K562 (cell line): ENCODE measurements around the gene FBXO44. TPM values are rescaled to one million over a fixed set of nuclear protein-coding genes. Genes with fewer than 3 reads are reported as not detected.

Experiments used
- ATAC-seq: fragments of 200-7000 bp; cut with Tn5 transposase; 3 replicates; pipeline ENCODE4 v1.9.1; 2020; ENCODE audit warnings: moderate library complexity
- BruUV-seq: library from RNA; stranded (reverse); fragments of 400-500 nt; replicated peaks from 2 replicates; lab custom pipeline; 2021; lab: Mats Ljungman, UMichigan
- CTCF ChIA-PET: fragments of 300-600 bp; formaldehyde crosslinking; extraction: SDS; loops from one replicate; lab custom pipeline; 2021; ENCODE audit warnings: low intra/inter-chr PET ratio; lab: Yijun Ruan, JAX
- POLR2A ChIA-PET: fragments of 300-600, 350-650 bp; sonication (Branson Sonifier 250); formaldehyde crosslinking; extraction: SDS; loops from one replicate; lab custom pipeline; 2021; ENCODE audit warnings: antibody characterized with exemption, inconsistent platforms; lab: Yijun Ruan, JAX
- DNase-seq, 4 experiments: peaks; one replicate each; pipeline versions ENCODE4 v3.0.0 to v3.0.0-alpha.2; 2011 to 2018; ENCODE audit warnings: low spot score in 3 of 4, mixed read lengths in 3 of 4; ENCODE audit errors: extremely low read depth in 1 of 4
- FAIRE-seq: peaks from 2 replicates; lab custom pipeline; 2011; peaks lifted over from hg19 to GRCh38; lab: Jason Lieb, UNC
- H2AFZ ChIP-seq: 2 replicates; pipeline ENCODE4 v1.6.0; 2011; ENCODE audit warnings: low read depth, low read length, control low read depth, inconsistent platforms
- H3K27ac ChIP-seq: fragments of 200-600 bp; 3 replicates; pipeline ENCODE4 v1.8.0; 2011; ENCODE audit warnings: low read depth, mild to moderate bottlenecking, control low read depth, inconsistent platforms, low read length, moderate library complexity, mixed read lengths; ENCODE audit errors: extremely low read depth
- H3K27me3 ChIP-seq, 2 experiments: fragments of 300-600 bp in 1 of 2; 2 replicates in 1 of 2; 3 replicates in 1 of 2; pipeline versions ENCODE4 v1.6.0 to v1.8.0; 2011; ENCODE audit warnings: inconsistent platforms in 2 of 2, low read length in 2 of 2, mild to moderate bottlenecking in 1 of 2, mixed read lengths in 1 of 2, moderate library complexity in 1 of 2; ENCODE audit not compliant: control insufficient read depth in 2 of 2, insufficient read depth in 2 of 2
- H3K36me3 ChIP-seq: fragments of 300-600 bp; 3 replicates; pipeline ENCODE4 v1.8.0; 2011; ENCODE audit warnings: mild to moderate bottlenecking, low read length, inconsistent platforms; ENCODE audit not compliant: control insufficient read depth, insufficient read depth
- H3K4me1 ChIP-seq, 2 experiments: fragments of 200-600 bp in 1 of 2; replicated peaks in 1 of 2; 2 replicates in 1 of 2; 3 replicates in 1 of 2; pipeline versions ENCODE4 v1.5.1 to v1.8.0; 2011; ENCODE audit warnings: inconsistent platforms in 2 of 2, low read length in 2 of 2, mild to moderate bottlenecking in 1 of 2, mixed read lengths in 1 of 2, moderate library complexity in 1 of 2; ENCODE audit not compliant: control insufficient read depth in 2 of 2, insufficient read depth in 2 of 2
- H3K4me2 ChIP-seq: 2 replicates; pipeline ENCODE4 v1.6.1; 2011; ENCODE audit warnings: low read length, control low read depth, inconsistent platforms, mixed read lengths; ENCODE audit not compliant: insufficient read depth
- H3K4me3 ChIP-seq: fragments of 200-600 bp; sonication (generic), shearing (Covaris generic); 2 replicates; pipeline ENCODE4 v1.5.1; 2016; ENCODE audit warnings: control low read depth, inconsistent platforms
- H3K79me2 ChIP-seq: fragments of 200-600 bp; 3 replicates; pipeline ENCODE4 v1.8.0; 2011; ENCODE audit warnings: low read length, inconsistent platforms; ENCODE audit not compliant: control insufficient read depth, insufficient read depth
- H3K9ac ChIP-seq, 2 experiments: 2 replicates each; pipeline versions ENCODE4 v1.6.0 to v1.6.1; 2011; ENCODE audit warnings: low read depth in 2 of 2, low read length in 2 of 2, control low read depth in 1 of 2, inconsistent platforms in 1 of 2, mild to moderate bottlenecking in 1 of 2, mixed read lengths in 1 of 2; ENCODE audit not compliant: insufficient read depth in 1 of 2
- H3K9me1 ChIP-seq: one replicate; pipeline ENCODE4 v1.6.0; 2011; ENCODE audit warnings: inconsistent platforms, mild to moderate bottlenecking, low read length, moderate library complexity; ENCODE audit not compliant: control insufficient read depth, insufficient read depth
- H3K9me3 ChIP-seq: replicated peaks from 2 replicates; pipeline ENCODE4 v1.5.1; 2011; ENCODE audit warnings: low read depth, low read length, inconsistent platforms; ENCODE audit not compliant: control insufficient read depth, insufficient read depth
- H4K20me1 ChIP-seq: replicated peaks from 2 replicates; pipeline ENCODE4 v1.6.1; 2011; ENCODE audit warnings: low read length, inconsistent platforms, mixed read lengths; ENCODE audit not compliant: control insufficient read depth, insufficient read depth
- LARP7 ChIP-seq: fragments of 450-650 bp; IDR thresholded peaks from 2 replicates; pipeline ENCODE4 v1.6.1; 2016
- MAZ ChIP-seq, 2 experiments: fragments of 450-650 bp in 1 of 2; sonication (generic) in 1 of 2; formaldehyde crosslinking; IDR thresholded peaks in 1 of 2; conservative IDR thresholded peaks in 1 of 2; 2 replicates each; pipeline versions ENCODE4 v1.4.0 to v1.5.0; 2020; ENCODE audit warnings: mild to moderate bottlenecking in 1 of 2, missing genetic modification reagents in 1 of 2
- PTRF ChIP-seq: fragments of 450-650 bp; IDR thresholded peaks from 2 replicates; pipeline ENCODE4 v1.6.1; 2016; ENCODE audit warnings: mild to moderate bottlenecking, missing genetic modification characterization, missing compliant biosample characterization
- RBM25 ChIP-seq: fragments of 200-400 bp; formaldehyde crosslinking; IDR thresholded peaks from 2 replicates; pipeline ENCODE4 v1.6.1; 2018; ENCODE audit warnings: low read length, low read depth, moderate library complexity; ENCODE audit not compliant: severe bottlenecking
- RHOXF2B ChIP-seq: fragments of 250-450 bp; sonication (Bioruptor Pico); conservative IDR thresholded peaks from 2 replicates; pipeline ENCODE4 v1.5.1; 2021
- TEAD1 ChIP-seq, 2 experiments: fragments of 450-650 bp in 1 of 2; sonication (generic) in 1 of 2; formaldehyde crosslinking; IDR thresholded peaks; 2 replicates each; pipeline versions ENCODE4 v1.4.0 to v1.8.0; 2020 to 2022; ENCODE audit warnings: mild to moderate bottlenecking in 2 of 2, missing genetic modification reagents in 1 of 2
- TEAD4 ChIP-seq, 2 experiments: sonication (generic) in 1 of 2; formaldehyde crosslinking in 1 of 2; IDR thresholded peaks; 2 replicates each; pipeline versions ENCODE4 v1.6.1 to v1.8.0; 2012 to 2022; ENCODE audit warnings: borderline replicate concordance in 1 of 2, inconsistent platforms in 1 of 2, low read length in 1 of 2, mild to moderate bottlenecking in 1 of 2, missing genetic modification reagents in 1 of 2
- XRCC5 ChIP-seq: fragments of 200-400 bp; formaldehyde crosslinking; IDR thresholded peaks from 2 replicates; pipeline ENCODE4 v1.6.1; 2017; ENCODE audit warnings: low read depth, mild to moderate bottlenecking, low read length
- YY1 ChIP-seq, 3 experiments: IDR thresholded peaks; 2 replicates each; pipeline ENCODE4 v1.6.1; 2011; ENCODE audit warnings: low read length in 2 of 3, mild to moderate bottlenecking in 2 of 3, moderate library complexity in 2 of 3, borderline replicate concordance in 1 of 3, control low read depth in 1 of 3, low read depth in 1 of 3; ENCODE audit not compliant: insufficient read depth in 3 of 3, insufficient replicate concordance in 2 of 3, control insufficient read depth in 1 of 3, insufficient read length in 1 of 3; ENCODE audit errors: extremely low read depth in 1 of 3
- ZNF696 ChIP-seq: fragments of 250-450 bp; sonication (Bioruptor Pico); conservative IDR thresholded peaks from 2 replicates; pipeline ENCODE4 v1.4.0; 2020; ENCODE audit warnings: mild to moderate bottlenecking, moderate library complexity
- WGBS: fragments of 100-300 bp; shearing (Covaris generic); methylation state at CpG from one replicate; pipeline ENCODE4 v1.1.6; 2016; ENCODE audit warnings: low coverage, mixed read lengths; ENCODE audit not compliant: insufficient coverage; ENCODE audit errors: missing lambda C conversion rate; 5-methylcytosine and 5-hydroxymethylcytosine counted together
- in situ Hi-C: fragments of 300-500 bp; cut with MboI; formaldehyde crosslinking; loops from 4 replicates; pipeline ENCODE4 v1.15.0; 2018; ENCODE audit warnings: inconsistent platforms, mixed read lengths
- intact Hi-C: fragments of 100-400 bp; cut with micrococcal nuclease; formaldehyde crosslinking; loops from 2 replicates; pipeline ENCODE4 v1.14.2; 2022
- polyA plus RNA-seq, 8 experiments: library from polyadenylated mRNA; depleted of rRNA in 4 of 8; stranded (reverse) in 5 of 8; unstranded in 3 of 8; fragments of >200 nt; fragmentation: Nextera tagmentation in 2 of 8; fragmentation: Illumina TruSeq in 1 of 8; extraction: Ambion mirVana in 2 of 8; extraction: Trizol in 1 of 8; gene quantifications; 2 replicates each; pipeline versions ENCODE4 v1.2.1 to v1.2.3, GENCODE V29; 2011 to 2014; ENCODE audit warnings: inconsistent platforms in 1 of 8, missing spikeins in 1 of 8
- total RNA-seq, 7 experiments: library from RNA; depleted of rRNA in 6 of 7; stranded (reverse); fragments of >200 nt in 6 of 7; fragmentation: Illumina TruSeq in 2 of 7; extraction: Trizol in 2 of 7; gene quantifications; 2 replicates each; pipeline versions ENCODE4 v1.2.1 to v1.2.3, GENCODE V29; 2011 to 2021; ENCODE audit warnings: low replicate concordance in 1 of 7
- TF ChIP-seq, protein P1 (sequence below): sonication (generic); IDR thresholded peaks from 2 replicates; pipeline ENCODE4 v1.6.1; 2016
- TF ChIP-seq, protein P2 (sequence below): sonication (generic); formaldehyde crosslinking; IDR thresholded peaks from 2 replicates; pipeline ENCODE4 v1.8.0; 2022; ENCODE audit warnings: mild to moderate bottlenecking, missing genetic modification reagents

FBXO44 gene
- total and polyA plus RNA-seq, 9 of the 15 experiments (the other 6 are each of a cell fraction or from before 2014, with no cell fraction given): 0.69 to 20.9 (median 6.7) TPM

DNA sequence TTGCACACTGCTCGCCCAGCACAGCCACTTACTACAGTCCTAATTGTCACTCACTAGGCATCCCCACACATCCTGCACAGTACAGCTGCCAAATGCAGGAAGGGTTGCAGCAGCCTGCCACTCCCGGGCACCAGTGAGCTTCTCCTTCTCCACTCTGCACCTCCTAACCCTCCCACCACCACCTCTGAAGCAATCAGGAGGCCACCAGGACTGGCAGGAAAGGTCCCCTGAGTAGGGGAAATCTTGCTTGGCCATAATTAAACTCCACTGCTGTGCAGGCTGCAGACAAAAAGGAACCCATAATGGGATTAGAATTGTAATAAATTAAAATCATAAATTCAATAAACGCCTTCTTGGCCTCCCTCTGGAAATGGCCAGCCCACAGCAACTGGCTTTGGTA is 32.3 kb upstream of the FBXO44 start:
- TF ChIP-seq LARP7 (no peak), RHOXF2B (no peak), YY1 (IDR thresholded peaks at IDR 0.05; ENCODE audit: borderline replicate concordance in 1 of 3, control insufficient read depth in 1 of 3, extremely low read depth in 1 of 3, insufficient read depth in 3 of 3, insufficient read length in 1 of 3, insufficient replicate concordance in 2 of 3, low read depth in 1 of 3, low read length in 2 of 3) (no peak), PTRF (tag) (no peak), TEAD4 (IDR thresholded peaks at IDR 0.05; ENCODE audit: low read length) (no peak), TEAD4 (CRISPR knock-in tag; IDR thresholded peaks at IDR 0.05; ENCODE audit: borderline replicate concordance) (no peak), XRCC5 (no peak), RBM25 (no peak), MAZ (CRISPR knock-in tag; conservative IDR thresholded peaks at IDR 0.05 in 1 of 2, IDR thresholded peaks at IDR 0.05 in 1 of 2) (no peak), ZNF696 (CRISPR knock-in tag) (no peak), TEAD1 (CRISPR knock-in tag; IDR thresholded peaks at IDR 0.05) (no peak)
- TF ChIP-seq, protein P1, sequence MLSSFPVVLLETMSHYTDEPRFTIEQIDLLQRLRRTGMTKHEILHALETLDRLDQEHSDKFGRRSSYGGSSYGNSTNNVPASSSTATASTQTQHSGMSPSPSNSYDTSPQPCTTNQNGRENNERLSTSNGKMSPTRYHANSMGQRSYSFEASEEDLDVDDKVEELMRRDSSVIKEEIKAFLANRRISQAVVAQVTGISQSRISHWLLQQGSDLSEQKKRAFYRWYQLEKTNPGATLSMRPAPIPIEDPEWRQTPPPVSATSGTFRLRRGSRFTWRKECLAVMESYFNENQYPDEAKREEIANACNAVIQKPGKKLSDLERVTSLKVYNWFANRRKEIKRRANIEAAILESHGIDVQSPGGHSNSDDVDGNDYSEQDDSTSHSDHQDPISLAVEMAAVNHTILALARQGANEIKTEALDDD: no peak
- TF ChIP-seq, protein P2, sequence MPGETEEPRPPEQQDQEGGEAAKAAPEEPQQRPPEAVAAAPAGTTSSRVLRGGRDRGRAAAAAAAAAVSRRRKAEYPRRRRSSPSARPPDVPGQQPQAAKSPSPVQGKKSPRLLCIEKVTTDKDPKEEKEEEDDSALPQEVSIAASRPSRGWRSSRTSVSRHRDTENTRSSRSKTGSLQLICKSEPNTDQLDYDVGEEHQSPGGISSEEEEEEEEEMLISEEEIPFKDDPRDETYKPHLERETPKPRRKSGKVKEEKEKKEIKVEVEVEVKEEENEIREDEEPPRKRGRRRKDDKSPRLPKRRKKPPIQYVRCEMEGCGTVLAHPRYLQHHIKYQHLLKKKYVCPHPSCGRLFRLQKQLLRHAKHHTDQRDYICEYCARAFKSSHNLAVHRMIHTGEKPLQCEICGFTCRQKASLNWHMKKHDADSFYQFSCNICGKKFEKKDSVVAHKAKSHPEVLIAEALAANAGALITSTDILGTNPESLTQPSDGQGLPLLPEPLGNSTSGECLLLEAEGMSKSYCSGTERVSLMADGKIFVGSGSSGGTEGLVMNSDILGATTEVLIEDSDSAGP (CRISPR knock-in tag): no peak
- Histone ChIP-seq H4K20me1 (peaks cover 11% of the 10 kb centered on the region), H3K27me3 (peaks cover 38 to 84% of the 10 kb centered on the region in 2 experiments), H3K36me3 (no peaks in the 10 kb centered on the region), H2AFZ (no peak overlapping the region), H3K9ac (no peak overlapping the region), H3K4me1 (no peaks in the 10 kb centered on the region), H3K9me3 (no peaks in the 10 kb centered on the region), H3K4me2 (no peak overlapping the region), H3K9me1 (no peaks in the 10 kb centered on the region), H3K27ac (no peak overlapping the region), H3K4me3 (no peak overlapping the region), H3K79me2 (no peaks in the 10 kb centered on the region)
- ATAC-seq (no peak), FAIRE-seq (no peak), DNase-seq (no peak)
- intact Hi-C loops: no loop called here
- ChIA-PET CTCF (no interaction called here), POLR2A (interaction anchor here (1.6 kb wide), 1 partner anchor 11 kb away, joined by 4 read pairs; no protein-coding TSS in a partner anchor)
- no TSS peak for BruUV-seq
- 0% methylated on average over 3 of the region's 3 CpGs for WGBS
- in situ Hi-C loops: no loop called here
